H9 (cell line): ENCODE data around the gene GPR141. TPM values are rescaled to one million over a fixed set of nuclear protein-coding genes. Genes with fewer than 3 reads are reported as not detected.

ENCODE experiments used
- DNase-seq: peaks from one replicate; pipeline ENCODE4 v3.0.0-alpha.2; 2017
- H2AFZ ChIP-seq: one replicate; pipeline ENCODE4 v1.6.1; 2013; ENCODE audit warnings: mild to moderate bottlenecking, low read length, control low read depth, moderate library complexity
- H2AK5ac ChIP-seq: 2 replicates; pipeline ENCODE4 v1.6.1; 2013; ENCODE audit warnings: low read length, control low read depth, mixed read lengths; ENCODE audit not compliant: insufficient read length
- H2BK120ac ChIP-seq: one replicate; pipeline ENCODE4 v1.6.1; 2013; ENCODE audit warnings: low read depth, mild to moderate bottlenecking, low read length, control low read depth, inconsistent platforms; ENCODE audit not compliant: poor library complexity, severe bottlenecking
- H2BK12ac ChIP-seq: 2 replicates; pipeline ENCODE4 v1.6.1; 2013; ENCODE audit warnings: low read length, control low read depth, mixed read lengths, low read depth; ENCODE audit not compliant: insufficient read length
- H2BK15ac ChIP-seq: 2 replicates; pipeline ENCODE4 v1.6.1; 2013; ENCODE audit warnings: low read depth, low read length, control low read depth
- H2BK20ac ChIP-seq: one replicate; pipeline ENCODE4 v1.6.1; 2013; ENCODE audit warnings: low read depth, mild to moderate bottlenecking, low read length, control low read depth, inconsistent platforms; ENCODE audit not compliant: poor library complexity, severe bottlenecking
- H2BK5ac ChIP-seq: 2 replicates; pipeline ENCODE4 v1.6.1; 2013; ENCODE audit warnings: low read length, control low read depth, mixed read lengths; ENCODE audit not compliant: insufficient read length
- H3K14ac ChIP-seq: 2 replicates; pipeline ENCODE4 v1.6.1; 2013; ENCODE audit warnings: low read length, control low read depth; ENCODE audit not compliant: insufficient read depth
- H3K18ac ChIP-seq: 2 replicates; pipeline ENCODE4 v1.6.1; 2013; ENCODE audit warnings: low read depth, mild to moderate bottlenecking, mixed read lengths, low read length, control low read depth; ENCODE audit not compliant: insufficient read length
- H3K23ac ChIP-seq: 2 replicates; pipeline ENCODE4 v1.6.1; 2013; ENCODE audit warnings: low read length, control low read depth, mixed read lengths, low read depth; ENCODE audit not compliant: insufficient read length
- H3K23me2 ChIP-seq: 2 replicates; pipeline ENCODE4 v1.6.1; 2013; ENCODE audit warnings: low read depth, mild to moderate bottlenecking, mixed read lengths, low read length, control low read depth; ENCODE audit not compliant: insufficient read length, poor library complexity, severe bottlenecking
- H3K27ac ChIP-seq: 2 replicates; pipeline ENCODE4 v1.5.1; 2013; ENCODE audit warnings: low read length, control low read depth, mixed read lengths, low read depth; ENCODE audit not compliant: insufficient read length
- H3K27me3 ChIP-seq: 2 replicates; pipeline ENCODE4 v1.6.1; 2013; ENCODE audit warnings: low read length, control low read depth, inconsistent platforms; ENCODE audit not compliant: insufficient read depth
- H3K4ac ChIP-seq: 2 replicates; pipeline ENCODE4 v1.6.1; 2013; ENCODE audit warnings: low read depth, mild to moderate bottlenecking, control low read depth, inconsistent platforms, low read length, moderate library complexity
- H3K4me1 ChIP-seq: 2 replicates; pipeline ENCODE4 v1.6.1; 2013; ENCODE audit warnings: low read length, control low read depth, inconsistent platforms; ENCODE audit not compliant: insufficient read depth
- H3K4me2 ChIP-seq: 2 replicates; pipeline ENCODE4 v1.6.1; 2013; ENCODE audit warnings: low read length, control low read depth, mixed read lengths; ENCODE audit not compliant: insufficient read length, insufficient read depth
- H3K56ac ChIP-seq: 2 replicates; pipeline ENCODE4 v1.6.1; 2013; ENCODE audit warnings: low read depth, mild to moderate bottlenecking, mixed read lengths, low read length, control low read depth; ENCODE audit not compliant: insufficient read length
- H3K79me1 ChIP-seq: 2 replicates; pipeline ENCODE4 v1.6.1; 2013; ENCODE audit warnings: low read depth, mild to moderate bottlenecking, moderate library complexity, low read length, control low read depth, inconsistent platforms; ENCODE audit not compliant: insufficient read depth, poor library complexity, severe bottlenecking
- H3K79me2 ChIP-seq: 2 replicates; pipeline ENCODE4 v1.6.1; 2013; ENCODE audit warnings: low read length, control low read depth, inconsistent platforms; ENCODE audit not compliant: insufficient read depth
- H3K9ac ChIP-seq: 2 replicates; pipeline ENCODE4 v1.6.1; 2013; ENCODE audit warnings: low read length, control low read depth, mixed read lengths; ENCODE audit not compliant: insufficient read length; ENCODE audit errors: extremely low read depth
- H3K9me3 ChIP-seq: one replicate; pipeline ENCODE4 v1.6.1; 2013; ENCODE audit warnings: low read depth, low read length, inconsistent platforms; ENCODE audit not compliant: control insufficient read depth
- H3T11ph ChIP-seq: one replicate; pipeline ENCODE4 v1.6.1; 2013; ENCODE audit warnings: mild to moderate bottlenecking, low read length, control low read depth, inconsistent platforms
- H4K20me1 ChIP-seq: one replicate; pipeline ENCODE4 v1.6.1; 2013; ENCODE audit not compliant: control insufficient read depth, insufficient read length, insufficient read depth
- H4K5ac ChIP-seq: 2 replicates; pipeline ENCODE4 v1.6.1; 2013; ENCODE audit warnings: low read depth, mild to moderate bottlenecking, mixed read lengths, low read length, control low read depth; ENCODE audit not compliant: insufficient read length
- H4K8ac ChIP-seq: replicated peaks from 2 replicates; pipeline ENCODE4 v1.6.1; 2013; ENCODE audit warnings: low read length, control low read depth, mixed read lengths, low read depth; ENCODE audit not compliant: insufficient read length
- H4K91ac ChIP-seq: 2 replicates; pipeline ENCODE4 v1.6.1; 2013; ENCODE audit warnings: low read depth, mild to moderate bottlenecking, moderate library complexity, mixed read lengths, low read length, control low read depth; ENCODE audit not compliant: insufficient read length
- H3K27ac Mint-ChIP-seq, 3 experiments: 2 replicates in 2 of 3; 3 replicates in 1 of 3; pipeline ENCODE4 v1.8.0; 2020 to 2021; ENCODE audit warnings: mixed read lengths in 3 of 3, mild to moderate bottlenecking in 1 of 3, moderate library complexity in 1 of 3
- H3K27me3 Mint-ChIP-seq: 2 replicates; pipeline ENCODE4 v1.8.0; 2021; ENCODE audit warnings: low read depth, mild to moderate bottlenecking, moderate library complexity, mixed read lengths
- H3K36me3 Mint-ChIP-seq, 3 experiments: 2 replicates in 2 of 3; 3 replicates in 1 of 3; pipeline ENCODE4 v1.8.0; 2020 to 2021; ENCODE audit warnings: low read depth in 3 of 3, mixed read lengths in 3 of 3; ENCODE audit not compliant: insufficient read depth in 1 of 3
- H3K4me1 Mint-ChIP-seq, 2 experiments: 2 replicates each; pipeline ENCODE4 v1.8.0; 2020; ENCODE audit warnings: mixed read lengths in 2 of 2
- H3K4me3 Mint-ChIP-seq, 2 experiments: 2 replicates in 1 of 2; 3 replicates in 1 of 2; pipeline ENCODE4 v1.8.0; 2020 to 2021; ENCODE audit warnings: mild to moderate bottlenecking in 2 of 2, mixed read lengths in 2 of 2, moderate library complexity in 1 of 2
- H3K9me3 Mint-ChIP-seq, 2 experiments: 2 replicates in 1 of 2; 3 replicates in 1 of 2; pipeline ENCODE4 v1.8.0; 2020; ENCODE audit warnings: mild to moderate bottlenecking in 2 of 2, mixed read lengths in 2 of 2, moderate library complexity in 1 of 2
- CTCF ChIP-seq: fragments of 200-600 bp; sonication (generic); conservative IDR thresholded peaks from 3 replicates; pipeline ENCODE4 v1.8.0; 2021; ENCODE audit warnings: antibody characterized with exemption, mild to moderate bottlenecking
- WGBS: extraction: QIAGEN DNeasy Blood & Tissue Kit; methylation state at CpG from one replicate; pipeline ENCODE4 v1.1.7; 2013; ENCODE audit warnings: missing lambda C conversion rate, low lambda C conversion rate, mixed read lengths; ENCODE audit not compliant: insufficient read length; ENCODE audit errors: extremely low coverage; 5-methylcytosine and 5-hydroxymethylcytosine counted together
- total RNA-seq: library from RNA; stranded (reverse); gene quantifications from 2 replicates; pipeline ENCODE4 v1.2.1, GENCODE V29; 2021

GPR141 gene
- total RNA-seq, 1 experiment from 2014 or later = 0.50 TPM

GRCh38 chr7:37786741-37787569 lies 103.4 kb downstream of the GPR141 start:
- no peaks in the 10 kb centered on the region for H3K79me2 ChIP-seq
- H4K8ac ChIP-seq = no peak overlapping the region
- no peak overlapping the region for H3K23ac ChIP-seq
- H3K23me2 ChIP-seq = no peaks in the 10 kb centered on the region
- no peak for DNase-seq
- Mint-ChIP-seq H3K36me3 (no peaks in the 10 kb centered on the region), H3K27me3 (no peaks in the 10 kb centered on the region), H3K27ac (no peak overlapping the region), H3K4me1 (peaks cover 6 to 7% of the 10 kb centered on the region in 2 experiments; a peak in 2 of 4 replicates), H3K9me3 (no peaks in the 10 kb centered on the region), H3K4me3 (no peak overlapping the region)
- no peaks in the 10 kb centered on the region for H3K9me3 ChIP-seq
- no peak overlapping the region for H3K56ac ChIP-seq
- H3K14ac ChIP-seq = no peak overlapping the region
- no peak overlapping the region for H3T11ph ChIP-seq
- H3K9ac ChIP-seq = no peak overlapping the region
- H3K18ac ChIP-seq = no peak overlapping the region
- H2BK5ac ChIP-seq = no peak overlapping the region
- no peak overlapping the region for H2AK5ac ChIP-seq
- no peak for TF ChIP-seq CTCF
- no CpG with 5 or more reads among the region's 6 CpGs for WGBS
- peak overlapping the region; percentile 81 for H4K5ac ChIP-seq
- no peak overlapping the region for H2BK12ac ChIP-seq
- H3K79me1 ChIP-seq = no peaks in the 10 kb centered on the region
- H3K4me2 ChIP-seq = no peak overlapping the region
- H4K20me1 ChIP-seq = no peaks in the 10 kb centered on the region
- no peak overlapping the region for H3K27ac ChIP-seq
- no peak overlapping the region for H4K91ac ChIP-seq
- H2BK15ac ChIP-seq = no peak overlapping the region
- H2BK120ac ChIP-seq = no peak overlapping the region
- H2AFZ ChIP-seq = no peak overlapping the region
- H3K4ac ChIP-seq = no peak overlapping the region
- H2BK20ac ChIP-seq = no peak overlapping the region
- H3K27me3 ChIP-seq = no peaks in the 10 kb centered on the region
- H3K4me1 ChIP-seq = no peaks in the 10 kb centered on the region

Other genes with a start within 250 kb of the GPR141 start
- gene ELMO1, start 234.9 kb upstream of the GPR141 start, total RNA-seq = 7.8 TPM in 2 replicates
- gene NME8, start 164.8 kb downstream of the GPR141 start, total RNA-seq = 0.33 TPM in 1 of 2 replicates, not detected in the other
- gene SFRP4, start 233.1 kb downstream of the GPR141 start, total RNA-seq = not detected in 2 replicates
- gene EPDR1, start 236.9 kb downstream of the GPR141 start, total RNA-seq = 5.3 and 6.1 TPM in 2 replicates